ENCODE data around the gene SLC1A5.

SLC1A5 gene

DNA sequence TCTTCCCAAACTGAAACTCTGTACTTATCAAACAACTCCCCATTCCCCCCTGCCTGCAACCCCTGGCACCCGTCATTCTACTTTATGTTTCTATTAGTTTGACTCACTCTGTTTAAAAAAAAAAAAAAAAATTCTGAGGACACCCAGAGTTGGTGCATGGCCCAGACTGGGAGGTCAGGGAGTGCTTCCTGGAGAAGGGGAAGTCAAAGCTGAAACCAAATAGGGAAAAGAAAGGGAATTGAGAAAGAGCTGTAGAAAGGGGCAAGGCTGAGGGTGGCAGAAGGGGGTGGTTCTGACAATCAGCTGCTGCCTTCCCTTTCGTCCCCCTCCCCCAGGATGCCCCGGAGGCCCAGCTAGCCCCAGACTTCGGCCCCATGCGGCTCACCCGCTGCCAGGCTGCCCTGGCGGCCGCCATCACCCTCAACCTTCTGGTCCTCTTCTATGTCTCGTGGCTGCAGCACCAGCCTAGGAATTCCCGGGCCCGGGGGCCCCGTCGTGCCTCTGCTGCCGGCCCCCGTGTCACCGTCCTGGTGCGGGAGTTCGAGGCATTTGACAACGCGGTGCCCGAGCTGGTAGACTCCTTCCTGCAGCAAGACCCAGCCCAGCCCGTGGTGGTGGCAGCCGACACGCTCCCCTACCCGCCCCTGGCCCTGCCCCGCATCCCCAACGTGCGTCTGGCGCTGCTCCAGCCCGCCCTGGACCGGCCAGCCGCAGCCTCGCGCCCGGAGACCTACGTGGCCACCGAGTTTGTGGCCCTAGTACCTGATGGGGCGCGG is 33.1 kb downstream of the SLC1A5 start:
- peak; percentile 25 for DNase-seq (ENCODE audit: low read depth)
- H3K4me3 ChIP-seq (ENCODE audit: control insufficient read depth, low read depth, low read length), result no peak overlapping the region
- TF ChIP-seq, protein P1, sequence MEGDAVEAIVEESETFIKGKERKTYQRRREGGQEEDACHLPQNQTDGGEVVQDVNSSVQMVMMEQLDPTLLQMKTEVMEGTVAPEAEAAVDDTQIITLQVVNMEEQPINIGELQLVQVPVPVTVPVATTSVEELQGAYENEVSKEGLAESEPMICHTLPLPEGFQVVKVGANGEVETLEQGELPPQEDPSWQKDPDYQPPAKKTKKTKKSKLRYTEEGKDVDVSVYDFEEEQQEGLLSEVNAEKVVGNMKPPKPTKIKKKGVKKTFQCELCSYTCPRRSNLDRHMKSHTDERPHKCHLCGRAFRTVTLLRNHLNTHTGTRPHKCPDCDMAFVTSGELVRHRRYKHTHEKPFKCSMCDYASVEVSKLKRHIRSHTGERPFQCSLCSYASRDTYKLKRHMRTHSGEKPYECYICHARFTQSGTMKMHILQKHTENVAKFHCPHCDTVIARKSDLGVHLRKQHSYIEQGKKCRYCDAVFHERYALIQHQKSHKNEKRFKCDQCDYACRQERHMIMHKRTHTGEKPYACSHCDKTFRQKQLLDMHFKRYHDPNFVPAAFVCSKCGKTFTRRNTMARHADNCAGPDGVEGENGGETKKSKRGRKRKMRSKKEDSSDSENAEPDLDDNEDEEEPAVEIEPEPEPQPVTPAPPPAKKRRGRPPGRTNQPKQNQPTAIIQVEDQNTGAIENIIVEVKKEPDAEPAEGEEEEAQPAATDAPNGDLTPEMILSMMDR (IDR thresholded peaks at IDR 0.05; ENCODE audit: control insufficient read depth, insufficient read depth, low read depth, low read length, missing control alignments), result no peak

GRCh38 chr19:46753420-46754155 is 34.8 kb downstream of the SLC1A5 start:
- TF ChIP-seq, protein P1 (IDR thresholded peaks at IDR 0.05; ENCODE audit: control insufficient read depth, insufficient read depth, low read depth, low read length, missing control alignments), result peak; percentile 48
- no peak overlapping the region for H3K4me3 ChIP-seq (ENCODE audit: control insufficient read depth, low read depth, low read length)
- DNase-seq (ENCODE audit: low read depth), result no peak

GRCh38 chr19:46748325-46749109 is 39.9 kb downstream of the SLC1A5 start:
- DNase-seq (ENCODE audit: low read depth), result no peak

GRCh38 chr19:46746281-46747057 is 41.9 kb downstream of the SLC1A5 start, which contains the start of gene STRN4:
TSS of gene STRN4 (minus strand) at chr19:46746450. CDS start at chr19:46746430, 20 bp downstream.
- TF ChIP-seq, protein P1 (IDR thresholded peaks at IDR 0.05; ENCODE audit: control insufficient read depth, insufficient read depth, low read depth, low read length, missing control alignments), result no peak
- DNase-seq (ENCODE audit: low read depth), result no peak
- H3K4me3 ChIP-seq (ENCODE audit: control insufficient read depth, low read depth, low read length), result peak within 1 kb of the TSS; percentile 96

More at GRCh38 chr19:46748325-46749109, 39.9 kb downstream of the SLC1A5 start:
- TF ChIP-seq, protein P1 (IDR thresholded peaks at IDR 0.05; ENCODE audit: control insufficient read depth, insufficient read depth, low read depth, low read length, missing control alignments), result peak; percentile 79
- no peak overlapping the region for H3K4me3 ChIP-seq (ENCODE audit: control insufficient read depth, low read depth, low read length)

DNA sequence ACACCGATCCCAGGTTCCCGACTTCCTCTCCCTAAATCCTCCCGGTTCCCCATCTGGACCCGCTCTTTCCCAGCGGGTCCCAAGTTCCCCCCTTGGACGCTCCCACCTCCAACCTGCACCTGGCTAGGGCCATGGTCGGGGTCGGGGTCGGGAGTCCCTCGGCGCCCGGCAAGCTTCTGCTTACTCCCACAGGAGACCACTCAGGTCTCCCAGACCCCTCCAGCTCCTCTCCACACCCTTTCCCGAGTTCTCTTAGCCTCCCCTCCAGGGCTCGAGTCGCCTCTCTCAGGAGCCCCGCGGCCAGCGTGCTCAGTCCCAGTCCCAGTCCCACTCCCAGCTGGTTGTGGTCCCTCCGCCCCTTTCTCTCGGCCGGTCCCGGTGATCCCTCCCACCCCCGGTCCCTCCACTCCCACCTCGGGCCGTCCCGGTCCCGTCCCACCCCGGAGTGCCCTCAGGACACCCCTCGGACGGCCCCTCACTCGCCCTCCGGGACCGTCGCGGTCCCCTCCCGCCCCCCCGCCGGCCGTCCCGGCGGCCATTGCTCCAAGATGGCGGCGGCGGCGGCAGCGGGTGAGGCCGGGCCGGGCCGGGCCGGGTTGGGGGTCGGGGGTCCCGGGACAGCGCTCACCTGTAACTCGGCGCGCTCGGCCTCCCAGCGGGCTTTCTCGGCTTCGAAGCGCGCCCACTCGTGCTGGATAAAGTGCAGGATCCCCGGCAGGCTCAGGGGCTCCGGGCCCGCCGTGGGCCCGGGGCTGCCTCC is 42.7 kb downstream of the SLC1A5 start, which contains the start of gene FKRP:
FKRP (plus strand) TSS at position 537 of the 760 bp plus-strand sequence. CDS start 9,394 bp downstream, outside the sequence.
- H3K4me3 ChIP-seq (ENCODE audit: control insufficient read depth, low read depth, low read length), result peak within 1 kb of the TSS; percentile 96
- TF ChIP-seq, protein P1 (IDR thresholded peaks at IDR 0.05; ENCODE audit: control insufficient read depth, insufficient read depth, low read depth, low read length, missing control alignments), result no peak
- no peak for DNase-seq (ENCODE audit: low read depth)
